Hepatocyte (in vitro differentiated cells): ENCODE measurements around the gene TRIM63. TPM values are rescaled to one million over a fixed set of nuclear protein-coding genes. Genes with fewer than 3 reads are reported as not detected.

ENCODE experiments used
- DNase-seq: peaks from one replicate; pipeline ENCODE4 v3.0.0-alpha.2; 2016; ENCODE audit warnings: low spot score
- H2AFZ ChIP-seq: fragments of 200-600 bp; sonication (generic); 2 replicates; pipeline ENCODE4 v1.6.0; 2016; ENCODE audit warnings: antibody characterized with exemption, mild to moderate bottlenecking
- H3K27ac ChIP-seq: fragments of 200-600 bp; sonication (generic); 2 replicates; pipeline ENCODE4 v1.5.1; 2016; ENCODE audit warnings: mild to moderate bottlenecking
- H3K27me3 ChIP-seq: fragments of 200-600 bp; sonication (generic); 2 replicates; pipeline ENCODE4 v1.6.1; 2016
- H3K36me3 ChIP-seq: fragments of 200-600 bp; sonication (generic); replicated peaks from 2 replicates; pipeline ENCODE4 v1.5.1; 2016; ENCODE audit warnings: low read depth; ENCODE audit not compliant: insufficient read depth
- H3K4me1 ChIP-seq: fragments of 200-600 bp; sonication (generic); 2 replicates; pipeline ENCODE4 v1.5.1; 2016; ENCODE audit warnings: mild to moderate bottlenecking, moderate library complexity; ENCODE audit not compliant: insufficient read depth
- H3K4me2 ChIP-seq: fragments of 200-600 bp; sonication (generic); 2 replicates; pipeline ENCODE4 v1.6.0; 2016
- H3K4me3 ChIP-seq: fragments of 200-600 bp; sonication (generic); 2 replicates; pipeline ENCODE4 v1.5.1; 2016; ENCODE audit warnings: mild to moderate bottlenecking
- H3K79me2 ChIP-seq: fragments of 200-600 bp; sonication (generic); 2 replicates; pipeline ENCODE4 v1.6.0; 2017; ENCODE audit warnings: mild to moderate bottlenecking
- H3K9me2 ChIP-seq: fragments of 200-600 bp; sonication (generic); replicated peaks from 2 replicates; pipeline ENCODE4 v1.6.0; 2017; ENCODE audit warnings: mild to moderate bottlenecking; ENCODE audit not compliant: insufficient read depth
- H3K9me3 ChIP-seq: fragments of 200-600 bp; sonication (generic); 2 replicates; pipeline ENCODE4 v1.5.1; 2016; ENCODE audit warnings: low read depth, mild to moderate bottlenecking
- H4K20me1 ChIP-seq: fragments of 200-600 bp; sonication (generic); 2 replicates; pipeline ENCODE4 v1.6.0; 2016; ENCODE audit warnings: mild to moderate bottlenecking; ENCODE audit not compliant: insufficient read depth, poor library complexity, severe bottlenecking
- CTCF ChIP-seq: fragments of 200-600 bp; sonication (generic); IDR thresholded peaks from 2 replicates; pipeline ENCODE4 v1.5.1; 2016; ENCODE audit warnings: antibody characterized with exemption, mild to moderate bottlenecking; ENCODE audit not compliant: poor library complexity
- EZH2 ChIP-seq: fragments of 200-600 bp; sonication (generic); IDR thresholded peaks from 2 replicates; pipeline ENCODE4 v1.6.1; 2016; ENCODE audit warnings: antibody characterized with exemption, mild to moderate bottlenecking, borderline replicate concordance
- EZH2phosphoT487 ChIP-seq: fragments of 200-600 bp; sonication (generic); IDR thresholded peaks from one replicate; pipeline ENCODE4 v1.6.1; 2018; ENCODE audit warnings: antibody characterized with exemption, mild to moderate bottlenecking, low read depth, moderate library complexity; ENCODE audit not compliant: unreplicated experiment, severe bottlenecking
- WGBS: methylation state at CpG from one replicate; pipeline ENCODE4 v1.1.6; 2016; ENCODE audit warnings: low lambda C conversion rate; ENCODE audit errors: missing lambda C conversion rate; 5-methylcytosine and 5-hydroxymethylcytosine counted together
- polyA plus RNA-seq: library from polyadenylated mRNA; unstranded; fragments of >200 nt; fragmentation: Nextera tagmentation; extraction: Ambion mirVana; gene quantifications from 2 replicates; pipeline ENCODE4 v1.2.1, GENCODE V29; 2016
- total RNA-seq: library from RNA; depleted of rRNA; stranded (reverse); fragments of >200 nt; gene quantifications from 2 replicates; pipeline ENCODE4 v1.2.3, GENCODE V29; 2014

The TRIM63 gene
- total and polyA plus RNA-seq, 2 experiments from 2014 or later: 2.9 to 8.2 TPM

DNA sequence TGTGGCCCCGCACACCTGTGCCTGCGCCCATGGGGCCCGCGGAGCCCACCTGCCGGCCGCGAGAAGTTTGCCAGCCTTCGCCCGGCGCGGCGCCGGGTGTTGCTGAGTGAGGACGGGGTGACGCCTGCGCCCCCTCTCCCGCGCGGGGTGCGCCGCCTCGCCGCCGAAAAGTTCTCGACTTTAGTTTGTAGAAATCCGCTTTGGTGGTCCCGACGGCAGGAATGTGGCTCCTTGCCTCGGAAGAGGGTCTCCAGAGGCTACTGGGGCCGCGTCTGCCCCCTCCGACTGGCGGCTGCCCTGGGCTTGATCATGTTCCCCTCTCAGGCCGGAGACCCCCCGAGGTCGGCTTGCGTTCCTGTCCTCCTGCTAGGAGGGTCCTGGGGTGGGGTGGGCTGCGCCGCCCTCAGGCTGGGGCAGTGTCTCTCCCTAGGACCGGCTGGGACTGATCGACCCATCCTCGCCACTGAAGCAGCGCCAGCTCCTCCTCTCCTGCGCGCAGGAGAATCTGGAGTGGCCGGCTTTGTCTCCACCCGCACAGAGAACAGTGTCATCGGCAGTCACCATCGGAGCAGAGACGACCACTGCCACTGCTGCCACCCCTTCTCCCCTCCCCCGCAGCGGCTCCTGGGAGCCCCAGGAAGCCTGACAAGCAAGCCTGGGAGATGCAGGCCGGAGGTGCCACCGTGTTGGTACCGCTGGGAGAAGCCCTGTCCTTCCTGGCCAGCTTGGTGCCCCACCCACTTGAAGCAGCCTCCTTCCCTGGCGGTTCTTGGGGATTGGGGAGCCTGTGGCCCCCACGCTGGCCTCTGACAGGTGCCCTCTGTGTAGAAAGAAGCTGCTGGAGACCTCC, 21.0 kb downstream of the TRIM63 start:
- Histone ChIP-seq H3K27ac (no peak overlapping the region), H3K9me2 (no peaks in the 10 kb centered on the region), H3K4me3 (peak overlapping the region; percentile 13), H3K4me1 (peaks cover 20% of the 10 kb centered on the region), H4K20me1 (no peaks in the 10 kb centered on the region), H3K9me3 (no peaks in the 10 kb centered on the region), H3K79me2 (no peaks in the 10 kb centered on the region), H3K4me2 (peak overlapping the region; percentile 90), H3K36me3 (no peaks in the 10 kb centered on the region), H3K27me3 (peaks cover 59% of the 10 kb centered on the region), H2AFZ (peak overlapping the region; percentile 56)
- no peak for DNase-seq
- no peak for TF ChIP-seq CTCF
- no peak for TF ChIP-seq EZH2phosphoT487
- no peak for TF ChIP-seq EZH2
- 16% methylated on average over 56 of the region's 57 CpGs for WGBS

GRCh38 chr1:26045722-26046245, 21.6 kb downstream of the TRIM63 start, which contains the start of gene SLC30A2:
SLC30A2 (minus strand) TSS chr1:26046118; CDS start chr1:26045896, 222 bp downstream.
- peak; percentile 66 for DNase-seq
- TF ChIP-seq CTCF (no peak), EZH2phosphoT487 (no peak), EZH2 (no peak)
- H3K27ac ChIP-seq: no peak within 1 kb of the TSS
- H2AFZ ChIP-seq: peak within 1 kb of the TSS; percentile 56
- no peaks in the 10 kb centered on the region for H3K79me2 ChIP-seq
- no peaks in the 10 kb centered on the region for H3K36me3 ChIP-seq
- H3K27me3 ChIP-seq: peaks cover 59% of the 10 kb centered on the region
- H3K9me3 ChIP-seq: no peaks in the 10 kb centered on the region
- H4K20me1 ChIP-seq: no peaks in the 10 kb centered on the region
- peaks cover 20% of the 10 kb centered on the region for H3K4me1 ChIP-seq
- H3K9me2 ChIP-seq: no peaks in the 10 kb centered on the region
- 2% methylated on average over 35 of the region's 62 CpGs for WGBS
- H3K4me2 ChIP-seq: peak within 1 kb of the TSS; percentile 90
- peak within 1 kb of the TSS; percentile 13 for H3K4me3 ChIP-seq

- Histone ChIP-seq H3K27me3 (peaks cover 59% of the 10 kb centered on the region), H3K4me3 (no peak overlapping the region), H3K4me2 (peak overlapping the region; percentile 90), H3K9me3 (no peaks in the 10 kb centered on the region), H2AFZ (peak overlapping the region; percentile 56), H3K36me3 (no peaks in the 10 kb centered on the region), H4K20me1 (no peaks in the 10 kb centered on the region), H3K4me1 (peaks cover 20% of the 10 kb centered on the region), H3K79me2 (no peaks in the 10 kb centered on the region), H3K9me2 (no peaks in the 10 kb centered on the region), H3K27ac (no peak overlapping the region)
- peak; percentile 47 for DNase-seq
- WGBS: 71% methylated on average over 14 of the region's 29 CpGs
- TF ChIP-seq EZH2phosphoT487 (no peak), CTCF (no peak), EZH2 (no peak)
Observed at GRCh38 chr1:26044971-26045721, 22.3 kb downstream of the TRIM63 start.
